Panc1 (cell line): Measurements from ENCODE around the gene MYO5B. TPM values are rescaled to one million over a fixed set of nuclear protein-coding genes. Genes with fewer than 3 reads are reported as not detected.

Source experiments
- ATAC-seq: fragments of 200-7000 bp; cut with Tn5 transposase; 2 replicates; pipeline ENCODE4 v1.9.1; 2020; ENCODE audit warnings: mild to moderate bottlenecking, moderate library complexity
- BruUV-seq: library from RNA; stranded (reverse); fragments of 400-500 nt; replicated peaks from 2 replicates; lab custom pipeline; 2021; lab: Mats Ljungman, UMichigan
- CTCF ChIA-PET: fragments of 300-600 bp; sonication (Branson Sonifier 250); formaldehyde crosslinking; loops from one replicate; lab custom pipeline; 2022; ENCODE audit warnings: antibody characterized with exemption; lab: Charles Lee
- POLR2A ChIA-PET: fragments of 300-600 bp; sonication (Branson Sonifier 250); formaldehyde crosslinking; loops from one replicate; lab custom pipeline; 2022; ENCODE audit warnings: antibody characterized with exemption; lab: Charles Lee
- DNase-seq: peaks from one replicate; pipeline ENCODE4 v3.0.0-alpha.2; 2010; ENCODE audit warnings: low read depth, low spot score
- H3K27ac ChIP-seq: 2 replicates; pipeline ENCODE4 v1.5.1; 2011; ENCODE audit warnings: mild to moderate bottlenecking, low read length, inconsistent platforms
- H3K27me3 ChIP-seq: fragments of 200-500 bp; sonication (Bioruptor generic); 2 replicates; pipeline ENCODE4 v1.6.0; 2014; ENCODE audit warnings: low read length, inconsistent platforms; ENCODE audit not compliant: control insufficient read depth, insufficient read depth
- H3K36me3 ChIP-seq: fragments of 200-500 bp; sonication (Bioruptor generic); 2 replicates; pipeline ENCODE4 v1.5.1; 2014; ENCODE audit warnings: inconsistent platforms, mild to moderate bottlenecking, low read length, moderate library complexity; ENCODE audit not compliant: control insufficient read depth, insufficient read depth
- H3K4me1 ChIP-seq: 2 replicates; pipeline ENCODE4 v1.5.1; 2011; ENCODE audit warnings: inconsistent platforms, mild to moderate bottlenecking, low read length, moderate library complexity; ENCODE audit not compliant: control insufficient read depth, insufficient read depth
- H3K4me3 ChIP-seq, 2 experiments: 2 replicates each; pipeline ENCODE4 v1.5.1; 2011 to 2012; ENCODE audit warnings: low read depth in 2 of 2, low read length in 2 of 2, mild to moderate bottlenecking in 2 of 2, inconsistent platforms in 1 of 2, moderate library complexity in 1 of 2
- H3K9me3 ChIP-seq: fragments of 200-500 bp; sonication (Bioruptor generic); 2 replicates; pipeline ENCODE4 v1.5.1; 2014; ENCODE audit warnings: low read depth, mild to moderate bottlenecking, inconsistent platforms, low read length, moderate library complexity; ENCODE audit not compliant: control insufficient read depth, insufficient read depth
- POLR2AphosphoS5 ChIP-seq: IDR thresholded peaks from 2 replicates; pipeline ENCODE4 v1.6.1; 2012; ENCODE audit warnings: mild to moderate bottlenecking, low read depth, low read length, moderate library complexity
- SIN3A ChIP-seq: IDR thresholded peaks from 2 replicates; pipeline ENCODE4 v1.6.1; 2012; ENCODE audit warnings: low read depth, mild to moderate bottlenecking, low read length, moderate library complexity, borderline replicate concordance; ENCODE audit not compliant: insufficient read depth
- TCF7L2 ChIP-seq: IDR thresholded peaks from 2 replicates; pipeline ENCODE4 v1.6.1; 2011; ENCODE audit warnings: mild to moderate bottlenecking, low read depth, low read length, inconsistent platforms
- in situ Hi-C: cut with HindIII; loops from 2 replicates; pipeline ENCODE4 v1.10.0; 2016; ENCODE audit warnings: low sequenced_read_pairs, low pct_unique_long_range_greater_than_20kb
- intact Hi-C: fragments of 100-400 bp; cut with micrococcal nuclease; formaldehyde crosslinking; loops from one replicate; pipeline ENCODE4 v1.10.0; 2022; ENCODE audit not compliant: unreplicated experiment
- total RNA-seq: library from RNA; stranded (reverse); gene quantifications from one replicate; pipeline ENCODE4 v1.2.1, GENCODE V29; 2021; ENCODE audit not compliant: unreplicated experiment
- TF ChIP-seq, protein P1 (sequence below), 2 experiments: IDR thresholded peaks; 2 replicates each; pipeline ENCODE4 v1.6.1; 2011 to 2012; ENCODE audit warnings: low read depth in 2 of 2, control low read depth in 1 of 2, low read length in 1 of 2, mild to moderate bottlenecking in 1 of 2, moderate library complexity in 1 of 2; ENCODE audit not compliant: insufficient read depth in 1 of 2
- TF ChIP-seq, protein P2 (sequence below): fragments of 450-650 bp; IDR thresholded peaks from 2 replicates; pipeline ENCODE4 v1.5.1; 2017; ENCODE audit warnings: mild to moderate bottlenecking

The MYO5B gene
- total RNA-seq, 1 experiment from 2014 or later: 0.31 TPM

DNA sequence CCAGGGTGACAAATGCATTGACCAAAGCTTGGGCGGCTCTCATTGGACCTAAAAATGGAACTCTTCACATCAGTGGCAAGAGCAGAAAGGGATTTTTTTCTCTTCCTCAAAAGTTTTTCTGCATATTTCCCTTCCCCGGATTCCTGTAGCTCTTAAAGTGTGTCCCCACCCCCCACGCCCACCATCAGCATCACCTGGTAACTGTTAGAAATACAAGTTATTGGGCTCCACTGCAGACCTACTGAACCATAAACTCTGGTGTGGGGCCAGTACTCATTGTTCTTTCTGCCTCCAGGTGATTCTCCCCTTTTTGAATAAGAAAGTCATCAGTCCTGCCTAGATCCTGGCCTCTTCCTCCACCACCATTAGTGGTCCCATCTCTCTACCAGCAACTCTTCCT, 1.3 kb upstream of the MYO5B start:
- Histone ChIP-seq H3K9me3 (no peaks in the 10 kb centered on the region), H3K27me3 (peaks cover 8% of the 10 kb centered on the region; the same call in 1 of the 2 replicates), H3K4me1 (no peaks in the 10 kb centered on the region), H3K27ac (no peak overlapping the region), H3K4me3 (no peak overlapping the region), H3K36me3 (no peaks in the 10 kb centered on the region; the same call in 1 of the 2 replicates)
- DNase-seq: no peak
- intact Hi-C loops (loop anchor here (10.0 kb wide), 1 partner anchor 181 kb away; no protein-coding TSS in a partner anchor), in situ Hi-C loops (no loop called here)
- TF ChIP-seq POLR2AphosphoS5: no peak
- no peak for TF ChIP-seq SIN3A
- no peak for TF ChIP-seq TCF7L2
- TF ChIP-seq, protein P1, sequence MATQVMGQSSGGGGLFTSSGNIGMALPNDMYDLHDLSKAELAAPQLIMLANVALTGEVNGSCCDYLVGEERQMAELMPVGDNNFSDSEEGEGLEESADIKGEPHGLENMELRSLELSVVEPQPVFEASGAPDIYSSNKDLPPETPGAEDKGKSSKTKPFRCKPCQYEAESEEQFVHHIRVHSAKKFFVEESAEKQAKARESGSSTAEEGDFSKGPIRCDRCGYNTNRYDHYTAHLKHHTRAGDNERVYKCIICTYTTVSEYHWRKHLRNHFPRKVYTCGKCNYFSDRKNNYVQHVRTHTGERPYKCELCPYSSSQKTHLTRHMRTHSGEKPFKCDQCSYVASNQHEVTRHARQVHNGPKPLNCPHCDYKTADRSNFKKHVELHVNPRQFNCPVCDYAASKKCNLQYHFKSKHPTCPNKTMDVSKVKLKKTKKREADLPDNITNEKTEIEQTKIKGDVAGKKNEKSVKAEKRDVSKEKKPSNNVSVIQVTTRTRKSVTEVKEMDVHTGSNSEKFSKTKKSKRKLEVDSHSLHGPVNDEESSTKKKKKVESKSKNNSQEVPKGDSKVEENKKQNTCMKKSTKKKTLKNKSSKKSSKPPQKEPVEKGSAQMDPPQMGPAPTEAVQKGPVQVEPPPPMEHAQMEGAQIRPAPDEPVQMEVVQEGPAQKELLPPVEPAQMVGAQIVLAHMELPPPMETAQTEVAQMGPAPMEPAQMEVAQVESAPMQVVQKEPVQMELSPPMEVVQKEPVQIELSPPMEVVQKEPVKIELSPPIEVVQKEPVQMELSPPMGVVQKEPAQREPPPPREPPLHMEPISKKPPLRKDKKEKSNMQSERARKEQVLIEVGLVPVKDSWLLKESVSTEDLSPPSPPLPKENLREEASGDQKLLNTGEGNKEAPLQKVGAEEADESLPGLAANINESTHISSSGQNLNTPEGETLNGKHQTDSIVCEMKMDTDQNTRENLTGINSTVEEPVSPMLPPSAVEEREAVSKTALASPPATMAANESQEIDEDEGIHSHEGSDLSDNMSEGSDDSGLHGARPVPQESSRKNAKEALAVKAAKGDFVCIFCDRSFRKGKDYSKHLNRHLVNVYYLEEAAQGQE (IDR thresholded peaks at IDR 0.05; ENCODE audit: insufficient read depth in 1 of 2, low read depth in 2 of 2, low read length in 1 of 2): no peak
- TF ChIP-seq, protein P2, sequence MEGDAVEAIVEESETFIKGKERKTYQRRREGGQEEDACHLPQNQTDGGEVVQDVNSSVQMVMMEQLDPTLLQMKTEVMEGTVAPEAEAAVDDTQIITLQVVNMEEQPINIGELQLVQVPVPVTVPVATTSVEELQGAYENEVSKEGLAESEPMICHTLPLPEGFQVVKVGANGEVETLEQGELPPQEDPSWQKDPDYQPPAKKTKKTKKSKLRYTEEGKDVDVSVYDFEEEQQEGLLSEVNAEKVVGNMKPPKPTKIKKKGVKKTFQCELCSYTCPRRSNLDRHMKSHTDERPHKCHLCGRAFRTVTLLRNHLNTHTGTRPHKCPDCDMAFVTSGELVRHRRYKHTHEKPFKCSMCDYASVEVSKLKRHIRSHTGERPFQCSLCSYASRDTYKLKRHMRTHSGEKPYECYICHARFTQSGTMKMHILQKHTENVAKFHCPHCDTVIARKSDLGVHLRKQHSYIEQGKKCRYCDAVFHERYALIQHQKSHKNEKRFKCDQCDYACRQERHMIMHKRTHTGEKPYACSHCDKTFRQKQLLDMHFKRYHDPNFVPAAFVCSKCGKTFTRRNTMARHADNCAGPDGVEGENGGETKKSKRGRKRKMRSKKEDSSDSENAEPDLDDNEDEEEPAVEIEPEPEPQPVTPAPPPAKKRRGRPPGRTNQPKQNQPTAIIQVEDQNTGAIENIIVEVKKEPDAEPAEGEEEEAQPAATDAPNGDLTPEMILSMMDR: no peak
- ATAC-seq: no peak
- BruUV-seq: no TSS peak
- POLR2A ChIA-PET: no interaction called here
- CTCF ChIA-PET: interaction anchor here (0.7 kb wide), 2 partner anchors 12 to 49 kb away, joined by 3 read pairs; no protein-coding TSS in a partner anchor

DNA sequence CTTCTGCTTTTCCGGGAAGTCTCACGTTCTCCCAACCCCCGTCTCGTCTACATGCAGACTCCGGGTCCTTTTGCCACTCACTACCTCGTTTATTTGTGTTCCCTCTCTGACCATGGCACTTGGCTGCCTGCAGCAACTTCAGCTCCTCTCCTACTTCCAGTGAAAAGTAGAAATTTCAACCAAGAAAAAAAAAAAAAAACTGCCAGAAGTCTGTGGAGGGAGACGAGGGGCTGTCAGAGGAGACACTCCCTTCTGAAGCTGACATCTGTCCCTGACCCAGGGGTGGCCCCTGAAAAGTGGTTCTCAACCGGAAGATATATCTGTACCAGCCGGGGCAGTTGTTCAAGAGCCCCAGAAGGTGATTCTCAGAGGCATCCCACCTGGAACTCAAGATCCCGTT, 742 bp upstream of the MYO5B start:
- no peak overlapping the region for H3K27ac ChIP-seq
- in situ Hi-C loops: no loop called here
- DNase-seq (no peak), ATAC-seq (no peak)
- H3K4me1 ChIP-seq: no peaks in the 10 kb centered on the region
- H3K4me3 ChIP-seq: no peak overlapping the region
- TF ChIP-seq, protein P1 (IDR thresholded peaks at IDR 0.05; ENCODE audit: insufficient read depth in 1 of 2, low read depth in 2 of 2, low read length in 1 of 2): no peak
- TF ChIP-seq, protein P2: no peak
- peaks cover 9% of the 10 kb centered on the region; the same call in 1 of the 2 replicates for H3K27me3 ChIP-seq
- no peaks in the 10 kb centered on the region; the same call in 1 of the 2 replicates for H3K36me3 ChIP-seq
- intact Hi-C loops: loop anchor here (10.0 kb wide), 1 partner anchor 181 kb away; no protein-coding TSS in a partner anchor
- no TSS peak for BruUV-seq
- no peaks in the 10 kb centered on the region for H3K9me3 ChIP-seq
- ChIA-PET POLR2A (no interaction called here), CTCF (interaction anchor here (0.6 to 0.7 kb wide), 6 partner anchors 11 to 466 kb away, joined by 3 to 7 read pairs (median 3); no protein-coding TSS in a partner anchor)
